ENCODE measurements around the gene CRELD2. TPM values are rescaled to one million over a fixed set of nuclear protein-coding genes. Genes with fewer than 3 reads are reported as not detected.
A peak's percentile ranks its signal among the peaks of the same experiment; 100 is the strongest.

The CRELD2 gene
- total and polyA plus RNA-seq, 2 of the 4 experiments (the other 2 are of a cell fraction): 36.2 to 70.7 TPM

DNA sequence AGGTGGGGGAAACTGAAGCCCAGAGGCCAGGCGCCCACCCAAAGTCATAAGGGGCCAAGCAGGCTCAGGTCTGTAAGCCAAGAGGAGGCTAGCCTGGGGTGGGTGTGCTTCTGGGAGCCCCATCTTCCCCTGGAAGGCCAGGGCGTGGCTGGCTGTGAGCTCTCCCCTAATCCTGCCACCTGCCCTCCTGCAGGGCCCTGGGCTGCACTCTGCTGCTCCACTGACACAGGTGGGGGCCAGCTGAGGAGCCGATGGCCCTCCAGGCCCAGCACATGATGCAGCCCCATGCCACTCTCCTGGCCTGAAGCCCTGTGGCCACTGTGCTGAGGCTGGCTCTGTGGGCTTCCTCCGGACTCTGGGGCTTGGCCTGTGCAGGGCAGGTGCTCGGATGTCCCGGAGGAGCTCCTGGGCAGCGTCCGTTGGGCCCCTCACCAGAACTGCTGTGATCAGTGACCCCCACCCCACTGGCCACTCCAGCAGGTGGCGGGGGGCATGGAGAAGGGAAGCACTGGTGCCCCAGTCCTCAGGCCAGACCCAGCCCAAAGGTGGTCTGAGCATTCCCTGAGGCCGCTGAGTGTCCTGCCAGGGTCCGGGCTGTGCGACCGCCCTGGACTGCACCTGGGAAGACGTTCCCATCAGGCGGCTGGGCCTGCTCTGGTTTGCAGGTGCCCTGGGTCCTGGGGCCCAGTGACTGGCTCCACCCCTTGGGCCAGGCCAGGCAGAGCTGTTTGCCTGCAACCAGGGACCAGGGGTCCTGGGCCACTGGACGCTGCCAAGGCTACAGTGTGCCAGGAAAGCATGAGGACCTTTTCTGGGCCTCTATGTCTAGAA lies 50.6 kb downstream of the CRELD2 start (continued):
- no peak for TF ChIP-seq NFE2L2 (IDR thresholded peaks at IDR 0.05; ENCODE audit: low read depth, low read length)

DNA sequence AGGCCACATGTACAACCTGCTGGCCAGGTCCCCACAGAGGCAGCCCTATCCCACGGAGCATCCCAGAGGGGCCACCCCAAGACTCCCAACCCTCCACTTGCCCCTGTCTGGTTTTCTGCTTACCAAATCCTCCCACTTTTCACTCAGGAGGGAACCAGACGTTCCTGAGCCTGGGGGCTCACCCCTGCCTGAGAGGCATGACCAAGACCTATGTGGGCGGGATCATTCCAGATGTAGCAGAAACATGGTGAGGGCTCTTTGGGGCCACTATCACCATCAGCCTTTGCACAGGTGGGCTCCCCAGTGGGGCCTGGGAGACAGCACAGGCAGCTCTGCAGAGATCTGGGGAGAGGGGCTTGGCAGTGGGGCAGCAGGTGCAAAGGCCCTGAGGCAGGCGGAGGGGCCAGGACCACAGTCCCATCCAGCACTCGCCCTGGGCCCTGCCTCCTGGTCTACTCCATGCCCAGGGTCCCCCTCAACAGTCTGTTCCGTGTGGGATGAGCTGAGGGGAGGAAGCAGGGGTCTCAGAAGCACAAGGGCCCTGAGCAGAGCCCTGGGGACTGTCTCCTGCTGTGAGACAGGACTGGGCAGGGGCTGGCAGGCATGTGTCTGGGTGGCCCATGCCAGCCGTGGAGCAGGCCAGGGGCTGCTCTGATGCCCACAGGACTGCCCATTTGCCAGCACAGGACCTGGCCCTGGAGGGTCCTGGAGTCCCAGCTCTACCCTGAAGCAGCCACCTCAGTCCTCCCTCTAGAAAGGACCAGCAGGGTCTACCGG lies 51.5 kb downstream of the CRELD2 start:
- Histone ChIP-seq H3K18ac (ENCODE audit: low read depth, low read length) (peak overlapping the region; percentile 0; the same call in 1 of the 2 replicates), H2BK5ac (ENCODE audit: low read depth, low read length, poor library complexity, severe bottlenecking) (peak overlapping the region; percentile 79), H3K27ac (ENCODE audit: insufficient read depth, low read length) (peak overlapping the region; percentile 22), H3K4me3 (ENCODE audit: insufficient read depth, low read depth, low read length) (no peak overlapping the region), H4K8ac (ENCODE audit: low read depth in 2 of 2, low read length in 2 of 2) (peak overlapping the region; percentile 3 to 95; a peak in 1 of 4 replicates), H3K36me3 (ENCODE audit: control insufficient read depth, insufficient read depth, low read length) (peaks cover 3% of the 10 kb centered on the region; the same call in 1 of the 2 replicates), H3K9me3 (ENCODE audit: control insufficient read depth, insufficient read depth, low read length) (no peaks in the 10 kb centered on the region), H2BK15ac (ENCODE audit: low read depth, low read length) (peak overlapping the region; percentile 52; the same call in 2 of the 3 replicates), H3K27me3 (ENCODE audit: control insufficient read depth, insufficient read depth, low read length) (no peaks in the 10 kb centered on the region), H2AFZ (replicated peaks; ENCODE audit: low read length, poor library complexity) (no peak overlapping the region), H3K4me2 (ENCODE audit: low read depth, low read length) (no peak overlapping the region), H3K9ac (ENCODE audit: low read depth, low read length) (no peak overlapping the region), H2AK9ac (replicated peaks; ENCODE audit: low read depth, low read length, poor library complexity) (peak overlapping the region; percentile 62), H3K79me1 (ENCODE audit: low read depth in 1 of 2, low read length in 2 of 2) (peaks cover 15 to 38% of the 10 kb centered on the region in 2 experiments; a peak in 3 of 4 replicates), H2BK120ac (ENCODE audit: low read depth, low read length) (peak overlapping the region; percentile 85), H3K4me1 (ENCODE audit: control insufficient read depth, insufficient read depth, low read length) (peaks cover 26% of the 10 kb centered on the region), H2AK5ac (ENCODE audit: low read depth, low read length) (peak overlapping the region; percentile 99), H4K5ac (ENCODE audit: low read depth, low read length) (peak overlapping the region; percentile 26; the same call in 1 of the 2 replicates), H3K56ac (ENCODE audit: extremely low read depth, insufficient read depth, low read length) (no peak overlapping the region), H3K23ac (ENCODE audit: low read depth, low read length) (no peak overlapping the region), H3K14ac (replicated peaks; ENCODE audit: low read depth, low read length) (peak overlapping the region; percentile 87), H3K9me1 (ENCODE audit: insufficient read depth, low read length) (peaks cover 18% of the 10 kb centered on the region), H3K4ac (ENCODE audit: low read depth, low read length) (peak overlapping the region; percentile 93), H2BK20ac (ENCODE audit: low read depth, low read length) (peak overlapping the region; percentile 89), H4K91ac (ENCODE audit: insufficient read depth, low read depth, low read length) (peak overlapping the region; percentile 73), H4K20me1 (ENCODE audit: insufficient read depth, low read length) (no peaks in the 10 kb centered on the region; the same call in 1 of the 2 replicates)
- intact Hi-C loops (cut with micrococcal nuclease): loop anchor here (10.0 kb wide), 1 partner anchor 235 kb away; the partner anchor contains the start of gene SELENOO
- in situ Hi-C loops (cut with MboI; ENCODE audit: low sequenced_read_pairs): no loop called here
- CTCF ChIA-PET: no interaction called here
- WGBS, 2 experiments (ENCODE audit: extremely low coverage in 2 of 2, insufficient read length in 1 of 2): no CpG with 5 or more reads among the region's 8 CpGs
- DNase-seq (no peak), ATAC-seq (ENCODE audit: low read depth) (no peak)
- BruUV-seq (replicated peaks): no TSS peak
- POLR2A ChIA-PET (ENCODE audit: unreplicated experiment): interaction anchor here (0.9 kb wide), 1 partner anchor 18 kb away, joined by 4 read pairs; no protein-coding TSS in a partner anchor
- dilution Hi-C loops (cut with HindIII; ENCODE audit: low sequenced_read_pairs, unreplicated experiment): no loop called here
- TF ChIP-seq SMC3 (IDR thresholded peaks at IDR 0.05; ENCODE audit: low read depth, low read length) (no peak), RCOR1 (IDR thresholded peaks at IDR 0.05; ENCODE audit: insufficient replicate concordance, low read length) (no peak), RAD21 (IDR thresholded peaks at IDR 0.05; ENCODE audit: low read length) (no peak), FOS (IDR thresholded peaks at IDR 0.05; ENCODE audit: low read depth, low read length) (no peak), MXI1 (IDR thresholded peaks at IDR 0.05; ENCODE audit: borderline replicate concordance, low read depth, low read length) (no peak), CHD1 (IDR thresholded peaks at IDR 0.05; ENCODE audit: low read depth, low read length) (no peak), MAZ (IDR thresholded peaks at IDR 0.05; ENCODE audit: borderline replicate concordance, low read depth, low read length) (no peak)
- TF ChIP-seq, protein P1, sequence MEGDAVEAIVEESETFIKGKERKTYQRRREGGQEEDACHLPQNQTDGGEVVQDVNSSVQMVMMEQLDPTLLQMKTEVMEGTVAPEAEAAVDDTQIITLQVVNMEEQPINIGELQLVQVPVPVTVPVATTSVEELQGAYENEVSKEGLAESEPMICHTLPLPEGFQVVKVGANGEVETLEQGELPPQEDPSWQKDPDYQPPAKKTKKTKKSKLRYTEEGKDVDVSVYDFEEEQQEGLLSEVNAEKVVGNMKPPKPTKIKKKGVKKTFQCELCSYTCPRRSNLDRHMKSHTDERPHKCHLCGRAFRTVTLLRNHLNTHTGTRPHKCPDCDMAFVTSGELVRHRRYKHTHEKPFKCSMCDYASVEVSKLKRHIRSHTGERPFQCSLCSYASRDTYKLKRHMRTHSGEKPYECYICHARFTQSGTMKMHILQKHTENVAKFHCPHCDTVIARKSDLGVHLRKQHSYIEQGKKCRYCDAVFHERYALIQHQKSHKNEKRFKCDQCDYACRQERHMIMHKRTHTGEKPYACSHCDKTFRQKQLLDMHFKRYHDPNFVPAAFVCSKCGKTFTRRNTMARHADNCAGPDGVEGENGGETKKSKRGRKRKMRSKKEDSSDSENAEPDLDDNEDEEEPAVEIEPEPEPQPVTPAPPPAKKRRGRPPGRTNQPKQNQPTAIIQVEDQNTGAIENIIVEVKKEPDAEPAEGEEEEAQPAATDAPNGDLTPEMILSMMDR (conservative IDR thresholded peaks at IDR 0.05; ENCODE audit: low read depth, low read length): no peak
- TF ChIP-seq, protein P2, sequence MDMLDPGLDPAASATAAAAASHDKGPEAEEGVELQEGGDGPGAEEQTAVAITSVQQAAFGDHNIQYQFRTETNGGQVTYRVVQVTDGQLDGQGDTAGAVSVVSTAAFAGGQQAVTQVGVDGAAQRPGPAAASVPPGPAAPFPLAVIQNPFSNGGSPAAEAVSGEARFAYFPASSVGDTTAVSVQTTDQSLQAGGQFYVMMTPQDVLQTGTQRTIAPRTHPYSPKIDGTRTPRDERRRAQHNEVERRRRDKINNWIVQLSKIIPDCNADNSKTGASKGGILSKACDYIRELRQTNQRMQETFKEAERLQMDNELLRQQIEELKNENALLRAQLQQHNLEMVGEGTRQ (IDR thresholded peaks at IDR 0.05; ENCODE audit: low read depth, low read length): no peak

Measured in IMR-90 (cell line).